H4 (cell line): ENCODE measurements around the gene ANGPTL2. TPM values are rescaled to one million over a fixed set of nuclear protein-coding genes. Genes with fewer than 3 reads are reported as not detected.
A peak's percentile ranks its signal among the peaks of the same experiment; 100 is the strongest.
"Not testable (repeated sequence)": the region's sequence is repeated elsewhere in the genome, so short reads cannot be mapped to it uniquely, and the experiment has no call there.

Experiments used
- DNase-seq: peaks from one replicate; pipeline ENCODE4 v3.0.0-alpha.2; 2015; ENCODE audit warnings: low spot score
- total RNA-seq: library from RNA; depleted of rRNA; stranded (reverse); fragments of >200 nt; shearing (Covaris generic); gene quantifications from 2 replicates; pipeline ENCODE4 v1.2.3, GENCODE V29; 2014; rRNA removed

Gene ANGPTL2
- total RNA-seq, result 8.8 and 13.9 TPM in 2 replicates

- DNase-seq, result peak; percentile 91
Observed at GRCh38 chr9:127122176-127123063, at the start of gene ANGPTL2. Gene ANGPTL2 (minus strand): TSS chr9:127122635. CDS start chr9:127108731, 13,904 bp downstream.

- not testable (repeated sequence) for DNase-seq
Observed at GRCh38 chr9:127171348-127171747, 48.9 kb upstream of the ANGPTL2 start.

- DNase-seq, result no peak
Observed at GRCh38 chr9:127170652-127171051, 48.2 kb upstream of the ANGPTL2 start.

- DNase-seq, result no peak
Observed at GRCh38 chr9:127170103-127170502, 47.7 kb upstream of the ANGPTL2 start.

GRCh38 chr9:127169575-127169883 is 47.1 kb upstream of the ANGPTL2 start:
- DNase-seq, result no peak

GRCh38 chr9:127168756-127169574 is 46.5 kb upstream of the ANGPTL2 start:
- DNase-seq, result no peak

GRCh38 chr9:127167560-127168326 is 45.3 kb upstream of the ANGPTL2 start:
- no peak for DNase-seq

- peak; percentile 31 for DNase-seq
Observed at GRCh38 chr9:127166651-127167524, 44.5 kb upstream of the ANGPTL2 start.

- DNase-seq, result no peak
Observed at GRCh38 chr9:127166111-127166510, 43.7 kb upstream of the ANGPTL2 start.

GRCh38 chr9:127165116-127165515 is 42.7 kb upstream of the ANGPTL2 start:
- no peak for DNase-seq

- peak; percentile 66 for DNase-seq
Observed at GRCh38 chr9:127163409-127163808, 41.0 kb upstream of the ANGPTL2 start.

GRCh38 chr9:127162864-127163365 is 40.5 kb upstream of the ANGPTL2 start:
- no peak for DNase-seq

GRCh38 chr9:127162046-127162863 is 39.8 kb upstream of the ANGPTL2 start:
- DNase-seq, result peak; percentile 42

- DNase-seq, result no peak
Observed at GRCh38 chr9:127161081-127161624, 38.7 kb upstream of the ANGPTL2 start.

- DNase-seq, result no peak
Observed at GRCh38 chr9:127159949-127160610, 37.6 kb upstream of the ANGPTL2 start.

GRCh38 chr9:127159325-127159801 is 36.9 kb upstream of the ANGPTL2 start:
- peak; percentile 83 for DNase-seq

- DNase-seq, result no peak
Observed at GRCh38 chr9:127158786-127159324, 36.4 kb upstream of the ANGPTL2 start.

- DNase-seq, result no peak
Observed at GRCh38 chr9:127155314-127155960, 33.0 kb upstream of the ANGPTL2 start.
